Non-pigmented ciliary epithelial cell (primary cell): ENCODE data around the gene METTL1.
"Not testable (repeated sequence)": the region's sequence is repeated elsewhere in the genome, so short reads cannot be mapped to it uniquely, and the experiment has no call there.

Source experiments
- DNase-seq: peaks from one replicate; pipeline ENCODE4 v3.0.0-alpha.2; 2010; ENCODE audit warnings: low read depth

The METTL1 gene

DNA sequence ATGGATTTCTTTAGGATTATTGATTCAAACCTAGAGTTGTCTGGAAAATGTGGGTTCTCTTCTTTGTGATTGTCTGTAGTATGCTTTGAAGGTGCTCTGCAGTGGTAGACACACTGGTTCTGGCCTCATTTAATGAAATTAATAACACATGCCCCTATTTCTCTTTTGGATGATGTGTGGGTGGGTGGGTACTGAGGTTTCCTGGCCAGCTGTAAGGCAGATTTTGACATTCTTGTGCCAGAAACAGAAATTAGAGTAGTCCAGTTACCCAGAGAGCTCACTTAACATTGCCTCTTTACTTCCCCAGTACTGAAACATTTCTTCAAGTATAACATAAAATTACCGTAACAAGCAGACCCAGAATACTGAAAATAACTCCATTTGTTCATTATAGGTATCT is 25.1 kb upstream of the METTL1 start:
- DNase-seq = no peak

DNA sequence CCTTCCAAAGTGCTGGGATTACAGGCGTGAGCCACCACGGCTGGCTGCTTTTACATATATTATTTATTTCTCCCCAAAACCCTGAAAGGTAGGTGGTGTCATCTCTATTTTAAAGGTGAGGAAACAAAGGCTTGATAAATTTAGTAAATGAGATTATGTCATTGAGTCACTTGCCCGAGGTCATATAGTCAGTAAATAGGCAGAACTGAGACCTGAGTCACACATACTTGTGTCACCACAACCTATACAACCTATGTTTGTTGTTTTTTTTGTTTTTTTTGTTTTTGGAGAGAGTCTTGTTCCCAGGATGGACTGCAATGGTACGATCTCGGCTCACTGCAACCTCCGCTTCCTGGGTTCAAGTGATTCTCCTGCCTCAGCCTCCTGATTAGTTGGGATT is 23.4 kb upstream of the METTL1 start:
- no peak for DNase-seq

DNA sequence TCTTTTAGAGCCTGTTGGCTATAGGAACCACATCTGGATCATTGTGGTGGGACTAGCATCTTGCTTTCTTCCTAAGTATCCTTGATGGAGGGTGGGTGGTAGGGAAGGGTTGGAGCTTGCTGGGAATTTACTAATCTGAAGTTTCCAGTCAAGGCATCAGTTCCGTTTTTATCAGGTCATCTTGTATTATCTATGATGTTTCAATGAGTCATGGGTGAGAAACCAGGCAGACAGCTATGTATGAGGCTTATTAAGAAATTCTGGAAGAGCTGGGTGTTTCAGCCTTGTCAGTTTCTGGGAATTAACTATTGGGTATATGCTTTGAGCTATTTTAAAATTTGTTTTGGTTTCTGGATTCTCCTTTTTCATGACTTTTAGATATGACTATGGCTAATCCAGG is 22.0 kb upstream of the METTL1 start:
- peak; percentile 82 for DNase-seq

DNA sequence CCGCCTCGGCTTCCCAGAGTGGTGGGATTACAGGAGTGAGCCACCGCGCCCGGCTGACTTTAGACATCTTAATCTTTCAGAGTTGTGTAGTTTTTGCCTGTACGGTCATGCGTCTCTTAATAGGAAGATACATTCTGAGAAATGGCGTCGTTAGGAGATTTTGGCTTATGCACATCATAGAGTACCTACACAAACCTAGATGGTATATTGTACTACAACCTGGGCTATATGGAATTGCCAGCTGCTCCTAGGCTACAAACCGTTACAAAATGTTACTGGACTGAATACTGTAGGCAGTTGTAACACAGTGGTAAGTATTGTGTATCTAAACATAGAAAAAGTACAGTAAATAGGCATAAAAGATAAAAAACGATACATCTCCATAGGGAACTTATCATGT is 12.0 kb upstream of the METTL1 start:
- DNase-seq = no peak

DNA sequence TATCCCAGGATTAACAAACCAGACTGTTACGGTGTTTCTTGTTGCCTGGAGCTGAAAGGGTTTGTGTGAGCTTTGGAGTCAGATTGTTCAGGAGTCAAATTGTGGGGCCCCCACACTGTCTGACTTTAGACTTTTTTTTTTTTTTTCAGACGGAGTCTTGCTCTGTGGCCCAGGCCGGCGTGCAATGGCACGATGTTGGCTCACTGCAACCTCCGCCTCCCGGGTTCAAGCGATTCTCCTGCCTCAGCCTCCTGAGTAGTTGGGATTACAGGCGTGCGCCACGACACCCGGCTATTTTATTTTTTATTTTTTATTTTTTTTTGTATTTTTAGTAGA is 11.5 kb upstream of the METTL1 start:
- DNase-seq = no peak

DNA sequence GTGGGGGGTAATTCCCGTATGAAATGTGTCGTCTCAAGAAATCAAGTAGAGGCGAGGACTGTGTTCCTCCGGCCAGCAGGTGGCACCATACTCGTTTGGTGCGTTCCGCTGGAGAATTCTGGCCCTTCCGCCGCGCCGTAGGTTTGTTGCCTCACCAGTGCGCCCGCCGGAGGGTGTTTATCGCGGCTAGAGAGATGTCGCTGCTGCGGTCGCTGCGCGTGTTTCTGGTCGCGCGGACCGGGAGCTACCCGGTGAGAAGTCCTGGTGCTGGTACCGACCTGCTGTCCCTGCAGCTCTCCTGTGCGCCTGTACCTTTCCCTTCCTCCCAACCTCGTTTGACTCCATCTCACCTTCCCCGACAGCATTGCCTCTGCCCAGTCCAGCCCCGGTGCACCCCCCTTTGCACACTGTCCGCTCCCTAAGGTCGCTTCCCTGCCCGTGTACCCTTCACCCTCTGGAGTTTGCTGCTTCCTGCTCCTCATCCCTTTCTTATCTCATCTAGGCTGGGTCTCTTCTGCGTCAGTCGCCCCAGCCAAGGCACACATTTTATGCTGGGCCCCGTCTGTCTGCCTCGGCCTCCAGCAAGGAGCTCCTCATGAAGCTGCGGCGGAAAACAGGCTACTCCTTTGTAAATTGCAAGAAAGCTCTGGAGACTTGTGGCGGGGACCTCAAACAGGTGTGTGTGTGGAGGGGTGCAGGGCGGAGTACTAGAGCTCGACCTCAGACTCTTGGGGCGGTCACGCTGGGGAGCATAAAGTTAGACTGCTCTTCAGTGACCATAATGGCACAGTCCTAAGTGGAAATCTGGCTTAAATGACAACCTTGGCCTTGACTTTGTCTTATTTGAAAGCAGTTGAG is 10.9 kb upstream of the METTL1 start, which contains the start of gene TSFM:
Gene TSFM (plus strand): TSS at position 180 of the 858 bp plus-strand sequence. CDS start 15 bp downstream, at position 195.
- peak; percentile 73 for DNase-seq

DNA sequence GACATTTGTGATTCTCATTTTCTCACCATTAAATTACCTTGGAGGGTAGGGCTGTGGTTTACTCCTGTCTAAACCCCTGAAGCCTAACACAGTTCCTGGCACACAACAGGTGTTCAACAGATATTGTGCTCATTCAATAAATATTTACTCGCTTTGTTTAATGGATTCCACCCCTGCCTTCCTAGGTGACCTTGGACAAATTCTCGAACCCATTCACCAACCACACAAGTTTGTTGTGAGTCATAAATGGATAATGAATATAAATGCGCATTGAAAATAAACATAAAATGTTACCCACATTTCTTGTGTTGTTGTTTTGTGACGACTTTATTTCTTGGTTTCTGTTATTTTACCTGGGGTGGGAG is 10.3 kb upstream of the METTL1 start:
- DNase-seq = no peak

DNA sequence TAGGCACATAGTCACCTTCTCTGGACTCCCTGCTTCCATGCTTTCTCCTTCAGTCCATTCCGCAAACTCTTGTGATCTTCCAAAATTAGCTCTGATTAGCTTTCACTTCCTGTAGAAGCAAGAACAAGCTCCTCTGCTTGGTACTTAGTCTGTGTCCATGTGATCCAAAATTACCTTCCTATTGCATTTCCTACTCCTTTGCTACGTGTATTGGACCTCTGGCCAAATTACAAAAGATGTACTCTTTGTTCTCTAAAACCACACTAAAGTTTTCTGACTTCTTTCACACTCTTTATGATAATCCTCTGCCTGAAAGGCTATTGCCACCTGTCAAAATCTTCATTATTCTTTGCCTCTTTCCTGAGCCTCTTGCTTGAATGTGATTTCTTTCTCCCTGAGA is 9.9 kb upstream of the METTL1 start:
- no peak for DNase-seq

DNA sequence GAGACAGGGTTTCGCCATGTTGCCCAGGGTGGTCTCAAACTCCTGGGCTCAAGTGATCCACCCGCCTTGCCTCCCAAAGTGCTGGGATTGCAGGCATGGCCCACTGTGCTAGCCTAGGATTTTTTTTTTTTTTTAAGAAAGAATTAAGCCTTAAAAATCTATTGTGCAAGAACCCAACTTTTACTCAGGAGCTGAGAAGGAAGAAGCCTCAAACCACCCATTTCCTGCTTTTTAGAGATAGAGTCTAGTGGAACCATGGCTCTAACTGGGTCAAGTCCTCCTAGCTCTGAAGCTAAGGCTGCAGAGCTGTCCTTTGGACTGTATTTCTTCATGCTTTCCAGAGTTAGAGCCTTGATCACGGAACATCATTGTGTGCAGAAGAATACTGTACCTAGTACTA is 9.3 kb upstream of the METTL1 start:
- DNase-seq = no peak

DNA sequence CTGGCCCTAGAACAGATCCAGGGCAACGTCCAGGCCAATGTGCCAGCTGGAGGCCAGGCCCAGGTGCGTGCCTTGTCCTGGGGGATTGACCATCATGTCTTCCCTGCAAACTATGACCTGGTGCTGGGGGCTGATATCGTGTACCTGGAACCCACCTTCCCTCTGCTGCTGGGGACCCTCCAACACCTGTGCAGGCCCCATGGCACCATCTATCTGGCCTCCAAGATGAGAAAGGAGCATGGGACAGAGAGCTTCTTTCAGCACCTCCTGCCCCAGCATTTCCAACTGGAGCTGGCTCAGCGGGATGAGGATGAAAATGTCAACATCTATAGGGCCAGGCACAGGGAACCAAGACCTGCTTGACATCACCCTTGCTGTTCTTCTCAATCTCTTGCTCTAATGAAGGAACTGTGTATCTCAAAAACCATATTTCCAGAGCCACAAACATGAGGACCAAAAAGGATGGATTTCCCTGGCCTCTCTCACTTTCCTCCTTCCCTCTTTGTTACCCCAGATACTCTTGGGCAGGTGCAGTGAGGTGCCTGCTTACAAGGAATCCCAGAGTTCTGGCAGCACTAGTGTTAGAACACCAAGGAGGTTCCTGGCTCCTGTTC is 8.5 kb upstream of the METTL1 start:
- DNase-seq = no peak

DNA sequence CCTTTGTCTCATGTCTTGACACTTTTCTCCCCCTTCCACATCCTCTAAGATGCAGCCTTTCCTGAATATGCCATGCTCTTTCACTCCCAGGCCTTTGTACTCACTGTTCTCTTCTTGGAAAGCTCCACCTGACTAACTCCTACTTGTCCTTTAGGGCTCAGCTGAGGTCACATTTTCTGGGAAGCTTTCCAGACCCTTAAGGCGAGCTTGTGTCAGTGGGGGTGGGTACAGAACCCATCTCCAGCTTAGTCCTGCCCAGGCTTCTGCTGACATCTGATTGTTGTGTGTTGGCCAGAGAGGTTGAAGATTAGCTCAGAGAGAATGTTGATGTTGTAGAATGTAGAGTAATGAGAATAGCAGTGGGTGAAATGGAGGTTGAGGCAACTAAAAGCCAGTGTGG is 7.8 kb upstream of the METTL1 start:
- DNase-seq = no peak

DNA sequence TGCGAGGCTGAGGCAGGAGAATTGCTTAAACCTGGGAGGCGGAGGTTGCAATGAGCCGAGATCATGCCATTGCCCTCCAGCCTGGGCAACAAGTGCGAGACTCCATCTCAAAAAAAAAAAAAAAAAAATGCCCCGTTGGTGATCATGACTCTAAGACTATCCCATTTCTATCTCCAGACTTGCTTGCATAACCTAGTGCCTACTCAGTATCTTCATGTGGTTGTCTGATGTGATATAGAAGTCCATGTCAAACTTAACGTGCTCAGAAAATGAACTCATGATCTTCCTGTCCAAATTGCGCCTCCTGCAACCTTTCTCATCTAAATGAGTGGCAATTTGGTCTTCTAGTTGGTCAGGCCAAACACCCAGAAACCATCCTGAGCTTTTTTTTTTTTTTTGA is 6.0 kb upstream of the METTL1 start:
- no peak for DNase-seq

DNA sequence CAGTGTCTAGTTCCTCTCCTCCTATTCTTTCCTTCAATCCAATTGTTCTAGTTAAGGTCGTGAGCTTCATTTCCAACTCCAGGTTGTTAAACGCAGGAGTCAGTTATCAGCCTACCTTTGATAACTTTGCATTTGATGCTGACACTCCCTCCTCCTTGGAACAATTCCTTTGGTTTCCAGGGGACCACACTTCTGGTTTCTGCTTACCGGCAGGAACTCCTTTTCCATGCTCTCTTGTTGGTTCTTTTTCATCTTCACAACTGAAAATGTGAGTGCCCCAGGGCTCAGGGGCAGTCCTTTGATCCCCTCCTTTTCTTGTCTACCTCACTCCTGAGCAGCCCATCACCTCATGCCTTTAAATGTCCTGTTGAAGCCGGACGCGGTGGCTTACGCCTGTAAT is 5.5 kb upstream of the METTL1 start:
- DNase-seq = no peak

DNA sequence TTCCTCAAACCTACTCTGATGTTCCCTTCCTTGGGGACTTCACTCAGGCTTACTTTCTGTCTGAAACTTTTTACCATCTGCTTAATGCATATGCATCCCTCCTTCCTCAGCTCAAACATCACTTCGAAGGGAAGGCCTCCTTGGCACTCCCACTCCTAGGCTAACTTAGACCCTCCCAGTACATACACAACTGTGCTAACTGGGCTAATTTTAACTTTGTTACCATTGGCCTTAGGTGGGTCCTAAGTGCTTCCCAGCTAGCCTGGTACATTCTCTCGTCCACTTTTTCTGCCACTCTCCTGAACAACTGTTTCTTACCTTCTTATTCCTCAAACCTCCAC is 4.3 kb upstream of the METTL1 start:
- DNase-seq = no peak

DNA sequence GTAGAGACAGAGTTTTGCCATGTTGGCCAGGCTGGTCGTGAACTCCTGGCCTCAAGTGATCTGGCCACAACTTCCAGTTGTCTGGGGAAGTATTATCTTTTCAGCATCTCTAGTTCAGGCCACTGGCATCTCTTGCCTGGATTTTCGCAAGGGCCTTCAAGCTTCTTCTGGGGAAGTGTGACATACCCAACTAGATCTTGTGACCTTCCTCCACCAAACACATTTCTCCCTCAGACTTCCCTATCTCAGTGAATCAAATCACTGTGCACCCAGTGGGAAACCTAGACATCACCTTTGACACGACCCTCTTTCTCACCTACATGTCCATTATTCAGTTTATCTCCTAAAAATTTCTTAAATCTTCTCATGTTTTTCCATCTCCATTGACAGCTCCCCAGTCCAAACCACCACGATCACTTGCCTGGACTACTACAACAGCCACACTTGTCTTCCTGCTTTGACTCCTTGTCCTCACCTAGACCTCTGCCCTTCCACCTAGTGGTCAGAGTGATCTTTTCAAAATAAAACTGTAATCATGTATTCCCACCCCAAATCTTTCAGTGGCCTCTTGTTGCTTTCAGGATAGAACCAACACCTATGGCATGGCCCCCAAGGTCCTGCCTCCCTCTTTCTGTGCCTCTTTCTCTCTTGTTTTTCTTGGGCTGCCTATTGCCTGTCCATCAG is 3.8 kb upstream of the METTL1 start:
- no peak for DNase-seq

DNA sequence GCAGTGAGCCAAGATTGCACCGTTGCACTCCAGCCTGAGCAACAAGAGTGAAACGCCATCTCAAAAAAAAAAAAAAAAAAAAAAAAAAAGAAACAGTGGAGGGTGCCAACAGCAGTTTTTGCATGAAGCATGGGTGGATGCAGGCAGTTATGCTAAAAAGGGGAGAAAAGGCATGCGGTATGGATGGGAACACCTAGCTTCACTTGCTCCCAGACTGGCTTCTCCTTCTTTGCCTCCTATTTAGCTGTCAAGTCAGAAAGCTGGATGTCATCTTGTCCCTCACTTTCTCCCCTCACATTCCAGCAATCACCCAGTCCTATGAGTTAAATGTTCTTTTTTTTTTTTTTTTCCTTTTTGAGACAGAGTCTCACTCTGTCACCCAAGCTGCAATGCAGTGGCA is 3.1 kb upstream of the METTL1 start:
- DNase-seq = no peak

DNA sequence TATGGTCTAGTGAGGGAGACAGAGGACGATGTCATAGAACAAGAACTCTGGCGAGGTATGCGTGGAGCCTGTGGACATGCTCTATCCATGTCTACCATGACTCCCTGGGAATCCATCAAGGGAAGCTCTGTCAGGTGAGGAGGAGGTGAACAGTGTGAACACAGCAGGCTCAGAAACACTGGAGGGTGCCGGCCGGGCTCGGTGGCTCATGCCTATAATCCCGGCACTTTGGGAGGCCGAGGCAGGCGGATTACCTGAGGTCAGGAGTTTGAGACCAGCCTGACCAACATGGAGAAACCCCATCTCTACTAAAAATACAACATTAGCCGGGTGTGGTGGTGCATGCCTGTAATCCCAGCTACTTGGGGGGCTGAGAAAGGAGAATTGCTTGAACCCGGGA is 2.7 kb upstream of the METTL1 start:
- not testable (repeated sequence) for DNase-seq

DNA sequence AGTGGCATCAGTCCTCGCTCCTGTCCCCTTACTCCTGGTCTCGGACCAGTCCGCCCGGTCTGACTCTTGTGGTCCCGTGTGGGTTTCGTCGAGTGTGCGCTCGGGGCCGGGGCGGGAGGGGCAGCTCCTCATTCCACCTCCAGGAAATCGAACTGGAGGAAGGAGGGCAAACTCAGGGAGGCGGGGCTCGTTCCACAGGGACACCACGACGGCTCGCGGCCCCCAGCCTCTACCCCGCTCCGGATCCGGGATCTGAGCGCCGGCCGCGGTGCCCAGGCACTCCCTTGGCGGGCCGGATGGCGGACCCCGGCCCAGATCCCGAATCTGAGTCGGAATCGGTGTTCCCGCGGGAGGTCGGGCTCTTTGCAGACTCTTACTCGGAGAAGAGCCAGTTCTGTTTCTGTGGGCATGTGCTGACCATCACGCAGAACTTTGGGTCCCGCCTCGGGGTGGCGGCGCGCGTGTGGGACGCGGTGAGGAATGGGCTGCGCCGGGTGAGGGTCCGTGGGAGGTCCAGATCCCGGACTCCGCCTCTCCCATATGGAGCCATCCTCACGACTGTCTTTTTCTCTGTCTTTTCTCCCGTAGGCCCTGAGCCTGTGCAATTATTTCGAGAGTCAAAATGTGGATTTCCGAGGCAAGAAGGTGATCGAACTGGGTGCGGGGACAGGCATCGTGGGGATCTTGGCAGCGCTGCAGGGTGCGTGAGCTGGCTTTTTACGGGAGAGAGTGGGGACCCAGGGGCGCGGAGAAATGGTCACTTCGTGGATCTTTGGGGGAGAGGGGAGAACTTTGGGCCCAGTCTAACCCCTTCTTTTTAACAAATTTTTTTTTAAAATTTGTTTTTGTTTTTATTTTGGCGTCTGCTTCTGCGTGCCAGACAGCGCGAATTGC is 771 bp upstream of the METTL1 start, which contains the start of gene EEF1AKMT3:
Gene EEF1AKMT3 (plus strand): TSS at position 186 of the 894 bp plus-strand sequence. CDS start 111 bp downstream, at position 297.
- DNase-seq = no peak

DNA sequence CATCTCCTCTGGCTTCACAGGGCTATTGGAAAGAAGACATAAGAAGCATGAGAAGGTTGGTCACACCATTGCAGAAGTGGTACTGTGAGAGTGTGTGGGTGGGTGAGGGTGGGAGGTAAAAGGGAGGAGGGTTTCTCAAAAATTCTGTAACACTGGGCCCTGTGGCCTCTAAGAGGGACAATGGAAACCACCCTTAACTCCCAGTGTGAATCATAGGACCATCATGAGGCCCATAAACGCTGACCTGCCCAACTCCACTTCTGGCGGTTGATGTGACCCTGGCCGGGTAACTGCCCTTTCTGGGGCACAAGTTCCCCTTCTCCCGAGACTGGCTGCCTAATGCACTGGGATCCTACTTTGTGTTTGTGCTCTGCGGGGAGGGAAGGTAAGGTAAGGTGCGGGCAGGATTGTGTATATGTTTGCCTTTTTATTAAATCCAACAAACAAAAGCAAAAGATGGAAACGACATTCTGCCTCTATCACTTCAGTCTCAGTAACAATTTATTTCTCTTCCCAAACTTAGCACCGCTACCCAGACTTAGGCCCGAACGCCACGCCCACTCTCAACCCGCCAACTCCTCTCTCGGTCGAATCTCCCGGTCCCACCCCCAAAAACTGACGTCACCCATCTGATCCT is 551 bp downstream of the METTL1 start:
- DNase-seq = peak; percentile 63

DNA sequence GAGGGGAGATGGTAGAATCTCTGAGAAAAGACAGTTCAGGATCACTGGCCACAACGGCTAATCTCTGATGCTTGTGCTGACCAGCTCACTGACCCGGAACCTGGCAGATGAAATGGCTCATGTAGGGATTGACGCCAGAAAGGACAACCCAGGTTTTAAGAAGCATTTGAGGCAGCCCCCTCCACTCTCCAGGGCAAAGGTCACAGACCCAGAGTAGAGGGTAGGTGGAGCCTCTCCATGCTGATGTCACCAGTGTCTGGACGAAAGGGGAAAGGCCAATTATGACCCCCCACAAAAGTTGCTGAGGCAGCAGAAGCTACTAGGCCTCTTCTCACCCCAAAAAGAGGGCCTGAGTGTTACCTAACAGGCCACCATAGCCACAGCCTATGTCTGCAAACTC is 1.2 kb downstream of the METTL1 start:
- DNase-seq = no peak

DNA sequence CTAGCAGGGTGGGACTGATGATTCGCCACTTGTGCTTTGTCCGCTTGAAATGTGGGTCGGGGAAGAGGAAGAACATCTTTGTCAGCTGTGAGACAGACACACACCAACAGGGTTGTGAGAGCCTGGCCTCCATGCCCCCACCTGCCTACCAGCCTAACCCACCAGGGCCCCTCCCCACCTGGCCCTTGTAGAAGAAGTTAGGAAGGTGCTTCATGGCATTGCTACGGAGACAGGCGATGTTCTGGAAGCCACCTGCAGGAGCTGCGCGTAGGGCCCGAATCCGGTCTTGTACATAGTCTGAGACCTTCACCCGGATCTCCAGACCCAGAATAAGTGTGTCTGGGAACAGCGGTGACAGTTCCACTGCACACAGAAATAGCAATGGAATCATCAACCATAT is 2.3 kb downstream of the METTL1 start:
- DNase-seq = no peak

DNA sequence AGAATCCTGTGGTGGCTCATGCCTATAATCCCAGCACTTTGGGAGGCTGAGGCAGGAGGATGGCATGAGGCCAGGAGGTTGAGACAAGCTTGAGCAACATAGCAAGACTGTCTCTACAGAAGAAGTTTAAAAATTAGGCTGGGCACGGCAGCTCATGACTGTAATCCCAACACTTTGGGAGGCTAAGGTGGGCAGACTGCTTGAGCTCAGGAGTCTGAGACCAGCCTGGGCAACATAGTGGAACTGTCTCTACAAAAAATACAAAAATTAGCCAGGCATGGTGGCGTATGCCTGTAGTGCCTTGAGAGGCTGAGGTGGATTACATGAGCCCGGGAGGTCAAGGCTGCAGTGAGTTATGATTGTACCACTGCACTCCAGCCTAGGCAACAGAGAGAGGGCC is 4.0 kb downstream of the METTL1 start:
- DNase-seq = no peak
